ENCODE data around the gene LCOR. TPM values are rescaled to one million over a fixed set of nuclear protein-coding genes. Genes with fewer than 3 reads are reported as not detected.

The LCOR gene
- total and polyA plus RNA-seq, 9 of the 15 experiments (the other 6 are each of a cell fraction or from before 2014, with no cell fraction given): 3.6 to 25.2 (median 14.4) TPM

DNA sequence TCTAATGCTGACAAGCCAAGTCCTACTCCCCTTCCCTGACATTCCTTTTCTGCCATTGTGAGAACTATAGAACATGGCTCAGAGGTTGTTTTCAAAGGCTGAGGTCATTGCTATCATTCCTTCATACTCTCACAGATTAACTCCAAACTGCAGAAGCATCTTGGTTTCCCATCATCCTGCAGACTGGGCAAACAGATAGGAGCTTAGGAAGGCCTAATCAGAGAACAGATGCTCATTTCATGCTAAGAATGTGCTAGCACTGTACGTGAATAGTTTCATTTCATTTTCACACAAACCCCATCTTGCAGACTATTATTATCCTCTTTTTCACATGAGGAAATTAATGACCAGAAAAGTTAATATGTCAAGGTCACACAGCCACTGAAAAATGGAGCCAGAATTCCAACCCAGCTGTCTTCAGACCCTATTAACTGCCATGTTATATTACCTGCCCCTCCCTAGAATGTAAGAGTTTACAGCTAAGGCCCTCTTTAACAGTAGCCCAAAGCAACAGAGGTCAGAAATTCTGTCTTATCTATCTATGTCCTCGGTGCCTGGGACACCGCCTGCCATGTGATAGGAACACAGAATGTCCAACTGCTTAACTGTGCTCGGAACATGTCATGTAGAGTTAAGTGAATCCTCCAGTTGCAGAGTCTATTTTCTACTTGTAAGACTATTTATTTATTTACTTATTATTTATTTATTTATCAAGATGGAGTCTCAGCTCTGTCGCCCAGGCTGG, 2.9 kb upstream of the LCOR start (continued):
- no peak for TF ChIP-seq MYNN (IDR thresholded peaks at IDR 0.05)
- no peak for TF ChIP-seq MYNN (CRISPR knock-in tag; IDR thresholded peaks at IDR 0.05)
- TF ChIP-seq CHD2 (IDR thresholded peaks at IDR 0.05; ENCODE audit: low read depth, low read length): no peak
- no peak for TF ChIP-seq RBM34 (IDR thresholded peaks at IDR 0.05; ENCODE audit: borderline replicate concordance, insufficient read depth, low read length)
- TF ChIP-seq ZBTB8A (IDR thresholded peaks at IDR 0.05; ENCODE audit: partially characterized antibody): no peak
- TF ChIP-seq DEAF1 (CRISPR knock-in tag; IDR thresholded peaks at IDR 0.05): no peak
- TF ChIP-seq TCFL5 (CRISPR knock-in tag; conservative IDR thresholded peaks at IDR 0.05): no peak
- TF ChIP-seq JUNB (CRISPR knock-in tag; conservative IDR thresholded peaks at IDR 0.05): no peak
- no peak for TF ChIP-seq STAG1 (CRISPR knock-in tag; IDR thresholded peaks at IDR 0.05; ENCODE audit: borderline replicate concordance)
- TF ChIP-seq PHTF2 (CRISPR knock-in tag; IDR thresholded peaks at IDR 0.05): no peak
- no peak for TF ChIP-seq CHD1 (IDR thresholded peaks at IDR 0.05; ENCODE audit: low read length)
- TF ChIP-seq, protein P1, sequence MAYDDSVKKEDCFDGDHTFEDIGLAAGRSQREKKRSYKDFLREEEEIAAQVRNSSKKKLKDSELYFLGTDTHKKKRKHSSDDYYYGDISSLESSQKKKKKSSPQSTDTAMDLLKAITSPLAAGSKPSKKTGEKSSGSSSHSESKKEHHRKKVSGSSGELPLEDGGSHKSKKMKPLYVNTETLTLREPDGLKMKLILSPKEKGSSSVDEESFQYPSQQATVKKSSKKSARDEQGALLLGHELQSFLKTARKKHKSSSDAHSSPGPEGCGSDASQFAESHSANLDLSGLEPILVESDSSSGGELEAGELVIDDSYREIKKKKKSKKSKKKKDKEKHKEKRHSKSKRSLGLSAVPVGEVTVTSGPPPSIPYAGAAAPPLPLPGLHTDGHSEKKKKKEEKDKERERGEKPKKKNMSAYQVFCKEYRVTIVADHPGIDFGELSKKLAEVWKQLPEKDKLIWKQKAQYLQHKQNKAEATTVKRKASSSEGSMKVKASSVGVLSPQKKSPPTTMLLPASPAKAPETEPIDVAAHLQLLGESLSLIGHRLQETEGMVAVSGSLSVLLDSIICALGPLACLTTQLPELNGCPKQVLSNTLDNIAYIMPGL (CRISPR knock-in tag; IDR thresholded peaks at IDR 0.05): no peak
- TF ChIP-seq SOX6 (IDR thresholded peaks at IDR 0.05): peak; percentile 50; the same call in 1 of the 2 replicates
- no peak for TF ChIP-seq COPS2 (conservative IDR thresholded peaks at IDR 0.05)
- peak; percentile 20; the same call in 1 of the 2 replicates for TF ChIP-seq FOXM1 (IDR thresholded peaks at IDR 0.05; ENCODE audit: low read depth)
- TF ChIP-seq FOXM1 (CRISPR knock-in tag; IDR thresholded peaks at IDR 0.05; ENCODE audit: low read depth): no peak
- no peak for TF ChIP-seq SMARCA5 (IDR thresholded peaks at IDR 0.05)
- TF ChIP-seq RHOXF2B (CRISPR knock-in tag; conservative IDR thresholded peaks at IDR 0.05): no peak
- TF ChIP-seq CTBP1 (IDR thresholded peaks at IDR 0.05; ENCODE audit: borderline replicate concordance): peak; percentile 83
- no peak for TF ChIP-seq MYBL2 (IDR thresholded peaks at IDR 0.05; ENCODE audit: low read depth)
- no peak for TF ChIP-seq MYBL2 (CRISPR knock-in tag; IDR thresholded peaks at IDR 0.05; ENCODE audit: borderline replicate concordance)
- TF ChIP-seq, protein P2, sequence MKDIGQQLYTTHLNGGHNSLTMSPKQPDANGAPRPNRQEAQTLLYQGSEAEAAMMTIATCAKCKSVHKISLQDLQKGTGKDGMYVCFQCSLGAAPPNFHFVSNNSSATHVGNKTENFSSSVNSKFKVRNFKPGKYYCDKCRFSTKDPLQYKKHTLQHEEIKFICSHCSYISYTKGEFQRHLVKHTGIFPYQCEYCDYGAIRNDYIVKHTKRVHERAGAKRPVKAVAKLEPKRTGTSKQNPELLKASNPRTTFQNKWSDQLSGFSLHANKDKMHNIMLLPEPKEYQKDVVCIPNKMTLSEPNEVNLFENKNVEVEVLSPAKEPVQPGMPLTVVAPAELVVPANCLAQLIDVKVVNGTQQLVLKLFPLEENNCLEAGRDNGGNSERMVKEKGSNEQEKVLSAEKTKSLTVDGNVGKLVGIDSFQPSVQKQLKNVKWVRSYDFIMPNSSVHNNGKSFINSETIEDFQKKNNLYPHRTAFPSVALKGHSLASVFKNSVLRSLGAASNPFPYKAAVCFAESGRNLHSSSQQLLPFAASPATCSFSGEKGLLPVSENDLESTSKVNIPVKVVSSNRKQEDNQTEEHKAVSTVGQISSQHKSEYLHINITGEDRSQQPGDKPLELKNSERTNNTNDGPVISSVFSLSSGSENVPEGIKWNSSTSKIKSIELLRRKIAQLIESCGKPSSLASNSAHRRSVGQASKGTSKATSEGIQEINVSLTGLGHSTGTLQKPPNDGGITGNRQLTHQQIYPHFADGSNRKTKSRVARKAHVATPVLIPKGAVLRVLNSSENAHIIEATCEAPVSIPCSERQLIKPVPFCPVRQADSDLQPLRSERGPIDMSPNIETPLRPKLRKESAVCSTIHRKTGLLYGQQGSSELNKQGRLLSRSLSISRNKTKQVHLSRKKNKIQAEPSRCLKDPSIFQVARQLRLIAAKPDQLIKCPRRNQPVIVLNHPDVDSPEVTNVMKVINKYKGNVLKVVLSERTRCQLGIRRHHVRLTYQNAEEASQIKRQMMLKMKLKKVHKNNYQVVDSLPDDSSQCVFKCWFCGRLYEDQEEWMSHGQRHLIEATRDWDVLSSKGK (CRISPR knock-in tag; IDR thresholded peaks at IDR 0.05): no peak
- TF ChIP-seq ETV1 (tag; conservative IDR thresholded peaks at IDR 0.05; ENCODE audit: low read depth): no peak
- no peak for TF ChIP-seq NBN (IDR thresholded peaks at IDR 0.05; ENCODE audit: low read depth)
